K562 (cell line): ENCODE results near the gene ATOH8. TPM values are rescaled to one million over a fixed set of nuclear protein-coding genes. Genes with fewer than 3 reads are reported as not detected.
A peak's percentile ranks its signal among the peaks of the same experiment; 100 is the strongest.

Experiments used
- ATAC-seq: fragments of 200-7000 bp; cut with Tn5 transposase; 3 replicates; pipeline ENCODE4 v1.9.1; 2020; ENCODE audit warnings: moderate library complexity
- Bru-seq: library from RNA; stranded (reverse); fragments of 400-500 nt; gene quantifications from one replicate; lab custom pipeline; 2021; lab: Mats Ljungman, UMichigan
- BruChase-seq, 2 experiments: library from RNA; stranded (reverse); fragments of 400-500 nt; gene quantifications; one replicate each; lab custom pipeline; 2021; lab: Mats Ljungman, UMichigan
- BruUV-seq: library from RNA; stranded (reverse); fragments of 400-500 nt; replicated peaks from 2 replicates; lab custom pipeline; 2021; lab: Mats Ljungman, UMichigan
- CTCF ChIA-PET: fragments of 300-600 bp; formaldehyde crosslinking; extraction: SDS; loops from one replicate; lab custom pipeline; 2021; ENCODE audit warnings: low intra/inter-chr PET ratio; lab: Yijun Ruan, JAX
- POLR2A ChIA-PET: fragments of 300-600, 350-650 bp; sonication (Branson Sonifier 250); formaldehyde crosslinking; extraction: SDS; loops from one replicate; lab custom pipeline; 2021; ENCODE audit warnings: antibody characterized with exemption, inconsistent platforms; lab: Yijun Ruan, JAX
- DNase-seq, 4 experiments: peaks; one replicate each; pipeline versions ENCODE4 v3.0.0 to v3.0.0-alpha.2; 2011 to 2018; ENCODE audit warnings: low spot score in 3 of 4, mixed read lengths in 3 of 4; ENCODE audit errors: extremely low read depth in 1 of 4
- FAIRE-seq: peaks from 2 replicates; lab custom pipeline; 2011; peaks lifted over from hg19 to GRCh38; lab: Jason Lieb, UNC
- H2AFZ ChIP-seq: 2 replicates; pipeline ENCODE4 v1.6.0; 2011; ENCODE audit warnings: low read depth, low read length, control low read depth, inconsistent platforms
- H3K27ac ChIP-seq: fragments of 200-600 bp; 3 replicates; pipeline ENCODE4 v1.8.0; 2011; ENCODE audit warnings: low read depth, mild to moderate bottlenecking, control low read depth, inconsistent platforms, low read length, moderate library complexity, mixed read lengths; ENCODE audit errors: extremely low read depth
- H3K27me3 ChIP-seq, 2 experiments: fragments of 300-600 bp in 1 of 2; 2 replicates in 1 of 2; 3 replicates in 1 of 2; pipeline versions ENCODE4 v1.6.0 to v1.8.0; 2011; ENCODE audit warnings: inconsistent platforms in 2 of 2, low read length in 2 of 2, mild to moderate bottlenecking in 1 of 2, mixed read lengths in 1 of 2, moderate library complexity in 1 of 2; ENCODE audit not compliant: control insufficient read depth in 2 of 2, insufficient read depth in 2 of 2
- H3K36me3 ChIP-seq: fragments of 300-600 bp; 3 replicates; pipeline ENCODE4 v1.8.0; 2011; ENCODE audit warnings: mild to moderate bottlenecking, low read length, inconsistent platforms; ENCODE audit not compliant: control insufficient read depth, insufficient read depth
- H3K4me1 ChIP-seq, 2 experiments: fragments of 200-600 bp in 1 of 2; replicated peaks in 1 of 2; 2 replicates in 1 of 2; 3 replicates in 1 of 2; pipeline versions ENCODE4 v1.5.1 to v1.8.0; 2011; ENCODE audit warnings: inconsistent platforms in 2 of 2, low read length in 2 of 2, mild to moderate bottlenecking in 1 of 2, mixed read lengths in 1 of 2, moderate library complexity in 1 of 2; ENCODE audit not compliant: control insufficient read depth in 2 of 2, insufficient read depth in 2 of 2
- H3K4me2 ChIP-seq: 2 replicates; pipeline ENCODE4 v1.6.1; 2011; ENCODE audit warnings: low read length, control low read depth, inconsistent platforms, mixed read lengths; ENCODE audit not compliant: insufficient read depth
- H3K4me3 ChIP-seq: fragments of 200-600 bp; sonication (generic), shearing (Covaris generic); 2 replicates; pipeline ENCODE4 v1.5.1; 2016; ENCODE audit warnings: control low read depth, inconsistent platforms
- H3K79me2 ChIP-seq: fragments of 200-600 bp; 3 replicates; pipeline ENCODE4 v1.8.0; 2011; ENCODE audit warnings: low read length, inconsistent platforms; ENCODE audit not compliant: control insufficient read depth, insufficient read depth
- H3K9ac ChIP-seq, 2 experiments: 2 replicates each; pipeline versions ENCODE4 v1.6.0 to v1.6.1; 2011; ENCODE audit warnings: low read depth in 2 of 2, low read length in 2 of 2, control low read depth in 1 of 2, inconsistent platforms in 1 of 2, mild to moderate bottlenecking in 1 of 2, mixed read lengths in 1 of 2; ENCODE audit not compliant: insufficient read depth in 1 of 2
- H3K9me1 ChIP-seq: one replicate; pipeline ENCODE4 v1.6.0; 2011; ENCODE audit warnings: inconsistent platforms, mild to moderate bottlenecking, low read length, moderate library complexity; ENCODE audit not compliant: control insufficient read depth, insufficient read depth
- H3K9me3 ChIP-seq: replicated peaks from 2 replicates; pipeline ENCODE4 v1.5.1; 2011; ENCODE audit warnings: low read depth, low read length, inconsistent platforms; ENCODE audit not compliant: control insufficient read depth, insufficient read depth
- H4K20me1 ChIP-seq: replicated peaks from 2 replicates; pipeline ENCODE4 v1.6.1; 2011; ENCODE audit warnings: low read length, inconsistent platforms, mixed read lengths; ENCODE audit not compliant: control insufficient read depth, insufficient read depth
- DPF2 ChIP-seq: fragments of 450-650 bp; IDR thresholded peaks from 2 replicates; pipeline ENCODE4 v1.6.1; 2016
- PCBP1 ChIP-seq: fragments of 200-400 bp; formaldehyde crosslinking; IDR thresholded peaks from 2 replicates; pipeline ENCODE4 v1.6.1; 2018; ENCODE audit warnings: mild to moderate bottlenecking, low read depth, low read length; ENCODE audit not compliant: poor library complexity, severe bottlenecking
- WGBS: fragments of 100-300 bp; shearing (Covaris generic); methylation state at CpG from one replicate; pipeline ENCODE4 v1.1.6; 2016; ENCODE audit warnings: low coverage, mixed read lengths; ENCODE audit not compliant: insufficient coverage; ENCODE audit errors: missing lambda C conversion rate; 5-methylcytosine and 5-hydroxymethylcytosine counted together
- in situ Hi-C: fragments of 300-500 bp; cut with MboI; formaldehyde crosslinking; loops from 4 replicates; pipeline ENCODE4 v1.15.0; 2018; ENCODE audit warnings: inconsistent platforms, mixed read lengths
- intact Hi-C: fragments of 100-400 bp; cut with micrococcal nuclease; formaldehyde crosslinking; loops from 2 replicates; pipeline ENCODE4 v1.14.2; 2022
- long read RNA-seq, 3 experiments: library from polyadenylated mRNA in 2 of 3; library from RNA in 1 of 3; unstranded in 2 of 3; stranded (forward) in 1 of 3; transcript quantifications; one replicate each; pipeline ENCODE4 v2.0.0, GENCODE V29; 2019 to 2022
- polyA minus RNA-seq, 3 experiments: library from RNA; depleted of rRNA, polyadenylated mRNA; stranded (reverse); fragments of >200 nt; gene quantifications; 2 replicates each; pipeline ENCODE4 v1.2.3, GENCODE V29; 2011
- polyA plus RNA-seq, 8 experiments: library from polyadenylated mRNA; depleted of rRNA in 4 of 8; stranded (reverse) in 5 of 8; unstranded in 3 of 8; fragments of >200 nt; fragmentation: Nextera tagmentation in 2 of 8; fragmentation: Illumina TruSeq in 1 of 8; extraction: Ambion mirVana in 2 of 8; extraction: Trizol in 1 of 8; gene quantifications; 2 replicates each; pipeline versions ENCODE4 v1.2.1 to v1.2.3, GENCODE V29; 2011 to 2014; ENCODE audit warnings: inconsistent platforms in 1 of 8, missing spikeins in 1 of 8
- total RNA-seq, 7 experiments: library from RNA; depleted of rRNA in 6 of 7; stranded (reverse); fragments of >200 nt in 6 of 7; fragmentation: Illumina TruSeq in 2 of 7; extraction: Trizol in 2 of 7; gene quantifications; 2 replicates each; pipeline versions ENCODE4 v1.2.1 to v1.2.3, GENCODE V29; 2011 to 2021; ENCODE audit warnings: low replicate concordance in 1 of 7
- TF ChIP-seq, protein P1 (sequence below): fragments of 200-800 bp; sonication (Bioruptor generic); IDR thresholded peaks from 2 replicates; pipeline ENCODE4 v1.6.1; 2017; ENCODE audit warnings: missing genetic modification characterization, missing compliant biosample characterization
- TF ChIP-seq, protein P2 (sequence below), 2 experiments: fragments of 450-650 bp; IDR thresholded peaks; 2 replicates each; pipeline ENCODE4 v1.6.1; 2016; ENCODE audit warnings: mild to moderate bottlenecking in 2 of 2, borderline replicate concordance in 1 of 2, low read depth in 1 of 2, moderate library complexity in 1 of 2

The ATOH8 gene, protein sequence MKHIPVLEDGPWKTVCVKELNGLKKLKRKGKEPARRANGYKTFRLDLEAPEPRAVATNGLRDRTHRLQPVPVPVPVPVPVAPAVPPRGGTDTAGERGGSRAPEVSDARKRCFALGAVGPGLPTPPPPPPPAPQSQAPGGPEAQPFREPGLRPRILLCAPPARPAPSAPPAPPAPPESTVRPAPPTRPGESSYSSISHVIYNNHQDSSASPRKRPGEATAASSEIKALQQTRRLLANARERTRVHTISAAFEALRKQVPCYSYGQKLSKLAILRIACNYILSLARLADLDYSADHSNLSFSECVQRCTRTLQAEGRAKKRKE
- total RNA-seq (2011; cell fraction: chromatin; rRNA removed; ENCODE audit: low replicate concordance) = not detected in 2 replicates
- total RNA-seq (2011; cell fraction: nucleolus; rRNA removed) = not detected in 2 replicates
- not detected in 2 replicates for total RNA-seq (2011; cell fraction: nucleoplasm; rRNA removed)
- total RNA-seq (2014; rRNA removed) (not detected in 2 replicates), total RNA-seq (2014; rRNA removed; fragmentation: Illumina TruSeq; extraction: Trizol) (not detected in 2 replicates), total RNA-seq (2015; rRNA removed; fragmentation: Illumina TruSeq; extraction: Trizol) (not detected in 2 replicates), total RNA-seq (2021) (not detected in 2 replicates), polyA plus RNA-seq (2011; rRNA removed) (not detected in 2 replicates), polyA plus RNA-seq (2014; fragmentation: Illumina TruSeq; extraction: Trizol) (not detected in 2 replicates), polyA plus RNA-seq (2014; fragmentation: Nextera tagmentation; extraction: Ambion mirVana) (not detected), polyA plus RNA-seq (2014; rRNA removed) (not detected in 2 replicates), polyA minus RNA-seq (2011; rRNA and poly(A)+ RNA removed) (not detected in 2 replicates), Bru-seq, nascent RNA (not detected), BruChase-seq, experiment 1, labeled RNA remaining after a 2-hour chase (not detected), BruChase-seq, experiment 2, labeled RNA remaining after a 6-hour chase (not detected)
- polyA plus RNA-seq (2011; cell fraction: cytosol; rRNA removed) = not detected in 2 replicates
- not detected in 2 replicates for polyA plus RNA-seq (2011; cell fraction: nucleus; rRNA removed)
- not detected in 2 replicates for polyA plus RNA-seq (2012)
- polyA minus RNA-seq (2011; cell fraction: cytosol; rRNA and poly(A)+ RNA removed) = not detected in 2 replicates
- polyA minus RNA-seq (2011; cell fraction: nucleus; rRNA and poly(A)+ RNA removed) = not detected in 2 replicates
- long read RNA-seq, experiment 1 = 0 reads
- long read RNA-seq, experiment 2 = 0 reads
- long read RNA-seq, experiment 3 = 0 reads

DNA sequence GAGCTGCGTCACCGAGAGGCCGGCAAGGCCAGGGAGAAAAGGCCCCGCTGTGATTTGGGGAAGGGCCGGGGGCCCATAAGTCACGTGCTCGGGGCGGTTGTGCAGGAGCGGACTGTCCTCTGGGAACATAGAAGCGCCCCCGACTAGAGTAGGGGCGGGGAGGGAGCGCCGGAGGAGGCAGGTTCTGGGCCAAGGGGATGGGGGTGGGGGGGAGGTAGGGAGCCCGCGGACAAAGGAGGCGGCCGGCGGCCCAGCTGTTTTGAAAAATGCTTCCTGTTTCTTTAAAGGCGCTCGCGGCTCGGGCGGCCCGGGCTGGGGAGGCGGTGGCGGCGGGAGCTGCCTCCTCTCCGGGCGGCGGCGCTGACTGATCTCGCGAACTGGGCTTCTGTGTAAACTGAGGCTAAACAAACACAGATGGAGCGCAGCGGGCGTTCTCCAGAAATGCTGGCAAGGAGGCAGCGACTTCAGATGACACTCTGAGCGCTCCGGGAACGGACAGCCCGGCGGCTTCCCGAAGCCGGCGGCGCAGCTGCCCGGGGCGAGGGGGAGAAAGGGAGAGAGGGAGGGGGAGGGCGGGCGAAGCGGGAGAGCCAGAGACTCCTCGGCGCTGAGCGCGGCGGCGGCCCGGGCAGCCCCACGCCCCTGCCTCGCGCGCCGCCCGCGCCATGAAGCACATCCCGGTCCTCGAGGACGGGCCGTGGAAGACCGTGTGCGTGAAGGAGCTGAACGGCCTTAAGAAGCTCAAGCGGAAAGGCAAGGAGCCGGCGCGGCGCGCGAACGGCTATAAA is at the start of gene ATOH8:
Gene ATOH8, plus strand, starts transcription at position 467 of the 788 bp plus-strand sequence. Its CDS starts 199 bp downstream, at position 666.
- POLR2A ChIA-PET = interaction anchor here (0.6 to 0.8 kb wide), 3 partner anchors 32 to 382 kb away, joined by 3 read pairs; no protein-coding TSS in a partner anchor
- peak; percentile 14 to 53 (median 43) for DNase-seq
- Histone ChIP-seq H3K27ac (no peak within 1 kb of the TSS), H3K27me3 (peaks cover 42 to 74% of the 10 kb centered on the region in 2 experiments), H3K9ac (peak within 1 kb of the TSS in 1 of 2 experiments; percentile 23; a peak in 1 of 4 replicates), H3K9me3 (no peaks in the 10 kb centered on the region), H2AFZ (no peak within 1 kb of the TSS), H3K4me2 (no peak within 1 kb of the TSS), H3K9me1 (no peaks in the 10 kb centered on the region), H4K20me1 (peaks cover 22% of the 10 kb centered on the region), H3K79me2 (no peaks in the 10 kb centered on the region), H3K4me1 (peaks cover 0 to 22% of the 10 kb centered on the region in 2 experiments; a peak in 2 of 5 replicates), H3K4me3 (peak within 1 kb of the TSS; percentile 29), H3K36me3 (no peaks in the 10 kb centered on the region)
- in situ Hi-C loops (no loop called here), intact Hi-C loops (loop anchor here (5.0 to 10.0 kb wide), 2 partner anchors 44 to 331 kb away; no protein-coding TSS in a partner anchor)
- no peak for FAIRE-seq
- whole genome bisulfite sequencing = 5% methylated on average over 37 of the region's 81 CpGs
- BruUV-seq = no TSS peak
- peak; percentile 21 for ATAC-seq
- CTCF ChIA-PET = interaction anchor here (0.5 kb wide), 1 partner anchor 25 kb away, joined by 3 read pairs; no protein-coding TSS in a partner anchor
- TF ChIP-seq, protein P1, sequence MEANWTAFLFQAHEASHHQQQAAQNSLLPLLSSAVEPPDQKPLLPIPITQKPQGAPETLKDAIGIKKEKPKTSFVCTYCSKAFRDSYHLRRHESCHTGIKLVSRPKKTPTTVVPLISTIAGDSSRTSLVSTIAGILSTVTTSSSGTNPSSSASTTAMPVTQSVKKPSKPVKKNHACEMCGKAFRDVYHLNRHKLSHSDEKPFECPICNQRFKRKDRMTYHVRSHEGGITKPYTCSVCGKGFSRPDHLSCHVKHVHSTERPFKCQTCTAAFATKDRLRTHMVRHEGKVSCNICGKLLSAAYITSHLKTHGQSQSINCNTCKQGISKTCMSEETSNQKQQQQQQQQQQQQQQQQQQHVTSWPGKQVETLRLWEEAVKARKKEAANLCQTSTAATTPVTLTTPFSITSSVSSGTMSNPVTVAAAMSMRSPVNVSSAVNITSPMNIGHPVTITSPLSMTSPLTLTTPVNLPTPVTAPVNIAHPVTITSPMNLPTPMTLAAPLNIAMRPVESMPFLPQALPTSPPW (CRISPR knock-in tag) = peak; percentile 17
- TF ChIP-seq, protein P2, sequence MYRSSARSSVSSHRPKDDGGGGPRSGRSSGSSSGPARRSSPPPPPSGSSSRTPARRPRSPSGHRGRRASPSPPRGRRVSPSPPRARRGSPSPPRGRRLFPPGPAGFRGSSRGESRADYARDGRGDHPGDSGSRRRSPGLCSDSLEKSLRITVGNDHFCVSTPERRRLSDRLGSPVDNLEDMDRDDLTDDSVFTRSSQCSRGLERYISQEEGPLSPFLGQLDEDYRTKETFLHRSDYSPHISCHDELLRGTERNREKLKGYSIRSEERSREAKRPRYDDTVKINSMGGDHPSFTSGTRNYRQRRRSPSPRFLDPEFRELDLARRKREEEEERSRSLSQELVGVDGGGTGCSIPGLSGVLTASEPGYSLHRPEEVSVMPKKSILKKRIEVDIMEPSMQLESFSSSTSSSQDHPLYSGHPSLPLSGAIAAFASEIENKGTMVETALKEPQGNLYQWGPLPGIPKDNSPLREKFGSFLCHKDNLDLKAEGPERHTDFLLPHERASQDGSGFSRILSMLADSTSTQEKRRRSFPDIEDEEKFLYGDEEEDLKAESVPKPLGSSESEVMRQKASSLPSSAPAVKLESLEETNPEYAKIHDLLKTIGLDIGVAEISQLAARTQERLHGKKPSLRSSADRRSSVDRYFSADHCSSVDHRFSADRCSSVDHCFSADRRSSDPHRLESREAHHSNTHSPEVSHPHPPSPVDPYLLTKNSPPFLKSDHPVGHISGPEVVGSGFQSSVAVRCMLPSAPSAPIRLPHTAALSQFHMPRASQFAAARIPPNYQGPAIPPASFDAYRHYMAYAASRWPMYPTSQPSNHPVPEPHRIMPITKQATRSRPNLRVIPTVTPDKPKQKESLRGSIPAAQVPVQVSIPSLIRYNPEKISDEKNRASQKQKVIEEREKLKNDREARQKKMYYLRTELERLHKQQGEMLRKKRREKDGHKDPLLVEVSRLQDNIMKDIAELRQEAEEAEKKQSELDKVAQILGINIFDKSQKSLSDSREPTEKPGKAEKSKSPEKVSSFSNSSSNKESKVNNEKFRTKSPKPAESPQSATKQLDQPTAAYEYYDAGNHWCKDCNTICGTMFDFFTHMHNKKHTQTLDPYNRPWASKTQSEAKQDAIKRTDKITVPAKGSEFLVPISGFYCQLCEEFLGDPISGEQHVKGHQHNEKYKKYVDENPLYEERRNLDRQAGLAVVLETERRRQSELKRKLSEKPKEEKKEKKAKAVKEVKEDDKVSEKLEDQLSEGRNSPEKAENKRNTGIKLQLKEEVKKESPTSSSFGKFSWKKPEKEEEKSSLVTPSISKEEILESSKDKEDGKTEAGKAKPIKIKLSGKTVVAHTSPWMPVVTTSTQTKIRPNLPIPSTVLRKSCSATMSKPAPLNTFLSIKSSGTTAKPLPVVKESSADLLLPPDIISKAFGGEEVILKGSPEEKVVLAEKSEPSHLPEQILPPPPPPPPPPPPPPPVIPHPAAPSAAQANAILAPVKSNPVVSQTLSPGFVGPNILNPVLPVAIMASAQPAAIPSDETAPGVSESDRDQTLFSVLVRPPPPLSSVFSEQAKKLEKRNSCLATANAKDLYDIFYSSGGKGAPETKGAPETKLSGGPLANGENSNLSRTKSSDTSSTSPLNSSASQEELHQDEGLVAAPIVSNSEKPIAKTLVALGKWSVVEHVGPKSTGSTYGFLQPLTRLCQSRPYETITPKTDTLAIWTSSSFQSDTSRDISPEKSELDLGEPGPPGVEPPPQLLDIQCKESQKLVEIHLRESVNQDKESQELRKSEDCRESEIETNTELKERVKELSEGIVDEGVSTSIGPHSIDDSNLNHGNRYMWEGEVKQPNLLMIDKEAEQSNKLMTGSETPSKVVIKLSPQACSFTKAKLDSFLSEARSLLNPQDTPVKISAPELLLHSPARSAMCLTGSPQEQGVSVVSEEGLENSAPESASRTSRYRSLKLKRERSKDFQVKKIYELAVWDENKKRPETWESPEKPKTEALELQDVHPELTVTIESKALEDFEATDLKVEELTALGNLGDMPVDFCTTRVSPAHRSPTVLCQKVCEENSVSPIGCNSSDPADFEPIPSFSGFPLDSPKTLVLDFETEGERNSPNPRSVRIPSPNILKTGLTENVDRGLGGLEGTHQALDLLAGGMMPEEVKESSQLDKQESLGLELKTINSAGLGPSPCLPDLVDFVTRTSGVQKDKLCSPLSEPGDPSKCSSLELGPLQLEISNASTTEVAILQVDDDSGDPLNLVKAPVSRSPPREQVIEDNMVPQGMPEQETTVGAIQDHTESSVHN (IDR thresholded peaks at IDR 0.05; ENCODE audit: borderline replicate concordance in 1 of 2, low read depth in 1 of 2) = no peak
- TF ChIP-seq PCBP1 (peak; percentile 84), DPF2 (no peak)
